GM18858 (cell line): Measurements from ENCODE around the gene NFYA.
"Not testable (repeated sequence)": the region's sequence is repeated elsewhere in the genome, so short reads cannot be mapped to it uniquely, and the experiment has no call there.

Source experiments
- ATAC-seq: cut with Tn5 transposase; IDR thresholded peaks from one replicate; pipeline ENCODE4 v1.9.1; 2021; ENCODE audit not compliant: unreplicated experiment

NFYA gene

DNA sequence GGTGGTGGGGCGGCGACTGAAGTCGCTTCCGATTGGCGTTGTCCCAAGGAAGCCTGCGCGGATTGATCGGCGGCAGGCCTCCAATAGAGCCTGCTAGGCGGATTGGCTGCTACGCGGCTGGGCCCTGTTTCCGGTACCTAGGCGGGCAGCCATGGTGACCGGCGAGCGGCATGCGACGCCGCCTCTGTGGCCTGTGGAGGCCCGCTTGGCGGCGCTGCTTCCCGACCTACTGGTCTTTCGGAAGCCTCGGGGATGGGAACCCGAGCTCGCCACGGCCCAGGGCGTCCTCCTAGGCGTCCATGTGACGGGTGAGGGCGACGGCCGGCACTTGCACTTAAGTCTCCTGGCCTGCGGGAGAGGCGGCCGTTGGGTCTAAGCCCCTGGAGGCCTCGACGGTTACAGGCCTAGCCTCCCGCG lies 28.1 kb downstream of the NFYA start:
- no peak for ATAC-seq

DNA sequence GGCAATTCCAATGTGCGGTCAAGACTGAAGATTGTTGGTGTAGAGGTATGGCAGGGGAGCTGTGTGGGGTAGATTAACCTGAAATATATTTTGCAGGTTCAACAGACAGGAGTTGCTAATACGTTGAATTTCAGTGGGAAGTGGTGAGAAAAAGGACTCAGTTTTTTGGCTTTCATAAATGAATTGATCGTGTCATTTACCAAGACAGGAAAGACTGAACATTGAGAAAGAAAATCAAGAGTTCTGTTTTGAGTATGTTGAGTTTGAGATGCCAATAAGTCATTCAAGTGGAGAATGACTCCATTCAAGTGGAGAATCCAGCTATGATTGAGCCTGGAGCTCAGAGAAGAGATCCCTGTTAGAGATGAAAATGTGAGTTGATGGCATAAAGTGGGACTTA lies 31.1 kb downstream of the NFYA start:
- no peak for ATAC-seq

DNA sequence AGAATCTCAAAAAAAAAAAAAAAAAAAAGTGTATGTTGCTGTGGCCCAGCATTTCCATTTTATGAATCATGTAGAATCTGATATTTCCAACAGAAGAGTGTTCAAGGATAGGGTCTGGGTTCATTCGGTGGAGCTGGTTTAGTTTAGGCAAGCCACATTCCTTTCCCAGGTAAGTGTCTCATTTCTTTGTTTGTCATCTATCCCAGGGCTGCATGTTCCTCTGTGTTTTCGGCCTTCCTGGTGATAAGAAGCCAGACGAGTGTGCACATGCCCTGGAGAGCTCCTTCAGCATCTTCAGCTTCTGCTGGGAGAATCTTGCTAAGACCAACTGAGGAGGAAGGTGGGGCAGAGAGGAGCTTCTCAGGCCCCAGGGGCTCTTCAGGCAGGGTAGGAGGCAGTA lies 38.2 kb downstream of the NFYA start:
- no peak for ATAC-seq

DNA sequence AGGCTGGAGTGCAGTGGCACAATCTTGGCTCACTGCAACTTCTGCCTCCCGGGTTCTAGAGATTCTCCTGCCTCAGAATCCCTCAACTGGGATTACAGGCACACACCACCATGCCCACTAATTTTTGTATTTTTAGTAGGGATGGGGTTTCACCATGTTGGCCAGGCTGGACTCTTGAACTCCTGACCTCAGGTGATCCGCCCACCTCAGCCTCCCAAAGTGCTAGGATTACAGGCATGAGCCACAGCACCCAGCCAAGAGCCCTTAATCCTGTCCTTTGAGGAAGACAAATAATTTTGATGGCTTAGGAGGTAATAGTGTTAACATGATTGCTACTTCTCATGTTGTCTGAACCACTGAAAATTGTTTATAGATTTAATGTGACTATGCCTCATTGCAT lies 42.3 kb downstream of the NFYA start:
- ATAC-seq: not testable (repeated sequence)

GRCh38 chr6:41119508-41119907 lies 46.7 kb downstream of the NFYA start:
- no peak for ATAC-seq

DNA sequence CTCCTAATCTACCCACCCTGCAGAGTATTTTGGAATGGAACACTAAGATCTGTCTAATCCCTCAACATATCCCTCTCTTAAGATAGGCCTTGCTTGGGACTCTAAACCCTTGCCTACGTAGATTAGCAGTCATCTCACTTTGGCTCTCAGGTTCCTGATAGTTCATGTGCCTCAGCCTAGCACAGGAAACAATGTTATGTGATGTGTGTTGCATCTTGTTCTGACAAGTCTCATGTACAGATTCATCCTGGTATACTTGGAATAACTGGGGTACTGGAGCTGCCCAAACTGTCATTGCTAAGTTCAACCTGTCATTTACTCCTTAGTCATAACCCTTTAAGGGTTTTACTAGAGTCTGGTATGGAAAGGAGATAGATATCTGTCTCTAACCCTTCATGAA lies 47.3 kb downstream of the NFYA start:
- no peak for ATAC-seq

DNA sequence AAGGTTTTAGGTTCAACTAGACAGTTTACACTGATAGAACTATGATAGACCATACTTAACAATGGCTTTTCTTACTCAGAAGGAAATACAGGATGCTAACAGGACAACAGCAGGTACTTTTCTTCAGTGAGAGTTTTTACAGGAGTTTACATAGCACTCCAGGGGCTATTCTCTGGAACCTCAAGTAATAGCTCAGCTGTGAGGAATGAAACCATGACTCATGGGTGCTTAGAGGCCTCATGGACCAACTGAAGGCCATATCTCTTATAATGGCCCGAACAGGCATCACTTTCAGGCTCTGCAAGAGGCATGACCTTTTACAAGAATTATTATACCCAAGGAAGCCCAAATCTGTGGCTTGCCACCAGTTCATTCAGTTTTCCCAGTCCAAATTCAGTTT lies 49.6 kb downstream of the NFYA start:
- no peak for ATAC-seq

- no peak for ATAC-seq
Measured at GRCh38 chr6:41122918-41123317, 50.1 kb downstream of the NFYA start.

DNA sequence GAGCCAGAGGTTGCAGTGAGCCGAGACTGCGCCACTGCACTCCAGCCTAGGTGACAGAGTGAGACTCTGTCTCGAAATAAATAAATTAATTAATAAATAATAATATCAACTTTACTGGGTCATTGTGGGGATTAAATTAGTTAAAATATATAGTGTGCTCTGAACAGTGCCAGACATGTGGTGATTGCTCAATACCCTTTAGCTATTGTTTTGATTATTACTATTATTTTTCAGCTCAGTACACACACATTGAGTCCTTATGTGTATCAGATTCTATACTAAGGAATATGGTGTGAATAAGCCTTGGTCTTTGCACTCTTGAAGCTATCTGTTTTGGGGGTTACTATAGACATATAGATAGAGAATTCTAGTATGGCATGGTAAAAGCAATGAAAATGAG lies 52.5 kb downstream of the NFYA start:
- no peak for ATAC-seq

DNA sequence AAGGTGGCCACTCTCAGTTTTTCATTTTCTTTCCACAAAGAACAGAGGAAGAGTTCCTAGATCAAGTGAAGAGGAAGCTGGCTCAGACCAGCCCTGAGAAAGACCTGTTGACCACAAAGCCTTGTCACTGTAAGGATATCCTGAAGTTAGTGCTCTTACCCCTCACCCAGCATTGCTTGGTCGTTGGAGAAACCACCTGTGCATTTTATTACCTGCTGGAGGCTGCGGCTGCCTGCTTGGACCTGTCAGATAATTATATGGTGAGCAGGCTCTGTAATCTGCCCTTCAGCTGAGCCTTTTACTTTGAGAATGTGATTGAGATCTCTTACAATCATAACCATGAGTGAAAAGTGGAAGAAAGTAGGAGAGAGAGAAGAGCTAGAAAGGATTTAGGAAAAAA lies 59.5 kb downstream of the NFYA start:
- ATAC-seq: no peak

DNA sequence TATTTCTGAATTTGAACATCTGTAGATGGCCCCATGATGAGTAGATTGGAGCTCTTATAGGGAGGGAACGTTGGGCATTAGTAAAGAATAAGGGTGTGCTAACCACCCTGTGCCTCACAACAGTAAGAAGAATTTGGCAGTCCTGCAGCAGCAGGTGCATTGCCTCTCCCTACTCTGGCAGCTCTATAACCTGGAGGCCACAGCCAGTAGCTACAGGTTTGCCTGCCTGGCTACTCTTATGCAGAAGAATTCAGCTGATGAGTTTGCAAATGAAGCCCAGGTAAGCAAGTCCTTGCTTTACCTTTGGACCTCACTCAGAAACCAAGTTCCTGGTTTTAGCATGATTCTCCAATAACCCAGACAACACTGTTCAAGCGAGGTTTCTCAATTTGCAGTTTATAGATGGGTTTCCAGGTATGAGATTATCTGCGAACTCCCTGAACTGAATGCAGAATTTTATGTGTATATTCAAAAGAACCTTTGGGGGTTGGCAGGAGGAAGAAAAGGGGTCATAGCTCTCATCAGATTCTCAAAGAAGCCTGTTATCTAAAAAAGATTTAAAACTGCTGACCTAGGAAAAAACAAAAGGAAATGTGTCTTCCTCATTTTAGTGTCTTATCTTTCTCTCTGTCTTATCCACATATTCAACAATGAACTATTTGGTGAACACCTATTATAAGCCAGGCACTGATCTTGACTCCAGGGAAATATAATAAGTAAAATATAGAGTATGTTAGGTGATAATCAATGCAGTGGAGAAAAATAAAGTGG lies 62.5 kb downstream of the NFYA start:
- ATAC-seq: no peak

GRCh38 chr6:41136911-41137310 lies 64.1 kb downstream of the NFYA start:
- ATAC-seq: no peak

DNA sequence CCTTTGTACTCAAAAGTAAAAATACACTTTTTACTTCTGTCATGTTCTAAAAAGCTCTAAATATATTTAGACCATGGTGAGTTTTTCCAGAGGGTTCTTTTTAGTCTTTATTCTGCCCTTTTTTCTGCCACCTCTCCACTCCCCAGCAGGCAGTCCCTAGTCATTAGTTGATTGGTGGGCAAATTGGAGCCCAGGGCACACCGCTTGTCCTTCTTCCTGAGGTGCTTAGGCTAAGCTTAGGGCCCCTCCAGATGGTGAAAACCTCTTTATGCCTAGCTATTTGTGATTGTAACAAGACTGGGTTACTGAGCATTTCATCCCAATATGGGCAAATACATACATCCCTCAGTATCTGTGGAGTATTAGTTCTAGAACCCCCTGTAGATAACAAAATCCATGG lies 75.1 kb downstream of the NFYA start:
- no peak for ATAC-seq
